H1 (cell line): ENCODE measurements around the gene LRRC45. TPM values are rescaled to one million over a fixed set of nuclear protein-coding genes. Genes with fewer than 3 reads are reported as not detected.

Source experiments
- CTCF ChIA-PET: fragments of 300-600 bp; sonication (Branson Sonifier 250); formaldehyde crosslinking; loops from one replicate; lab custom pipeline; 2021; ENCODE audit not compliant: partially characterized antibody; lab: Charles Lee
- POLR2A ChIA-PET: fragments of 300-600 bp; sonication (Branson Sonifier 250); formaldehyde crosslinking; loops from one replicate; lab custom pipeline; 2021; ENCODE audit warnings: inconsistent platforms; ENCODE audit not compliant: partially characterized antibody; lab: Charles Lee
- DNase-seq, 2 experiments: peaks; one replicate each; pipeline versions ENCODE4 v3.0.0 to v3.0.0-alpha.2; 2010 to 2022; ENCODE audit warnings: low spot score in 2 of 2, low read depth in 1 of 2, mixed read lengths in 1 of 2
- FAIRE-seq: peaks from 2 replicates; lab custom pipeline; 2011; peaks lifted over from hg19 to GRCh38; lab: Jason Lieb, UNC
- H2AFZ ChIP-seq: 2 replicates; pipeline ENCODE4 v1.8.1; 2012; ENCODE audit warnings: low read length, inconsistent platforms
- H2AK5ac ChIP-seq: 2 replicates; pipeline ENCODE4 v1.6.1; 2013; ENCODE audit warnings: low read depth, low read length
- H2BK120ac ChIP-seq: replicated peaks from 2 replicates; pipeline ENCODE3; 2013; ENCODE audit warnings: low read depth, low read length, inconsistent platforms
- H2BK12ac ChIP-seq: 2 replicates; pipeline ENCODE4 v1.6.1; 2013; ENCODE audit warnings: low read depth, low read length
- H2BK15ac ChIP-seq: 2 replicates; pipeline ENCODE4 v1.6.1; 2013; ENCODE audit warnings: low read length
- H2BK20ac ChIP-seq: 2 replicates; pipeline ENCODE4 v1.6.1; 2013; ENCODE audit warnings: low read length
- H2BK5ac ChIP-seq: 2 replicates; pipeline ENCODE4 v1.6.1; 2013; ENCODE audit warnings: low read depth, low read length
- H3K14ac ChIP-seq: 2 replicates; pipeline ENCODE4 v1.6.1; 2013; ENCODE audit warnings: inconsistent platforms; ENCODE audit not compliant: insufficient read length
- H3K18ac ChIP-seq: 2 replicates; pipeline ENCODE4 v1.6.1; 2013; ENCODE audit warnings: low read length; ENCODE audit errors: extremely low read depth
- H3K23ac ChIP-seq: 2 replicates; pipeline ENCODE4 v1.6.1; 2013; ENCODE audit warnings: inconsistent platforms; ENCODE audit not compliant: insufficient read length
- H3K23me2 ChIP-seq: 2 replicates; pipeline ENCODE4 v1.6.1; 2013; ENCODE audit warnings: low read depth, low read length
- H3K27ac ChIP-seq: 2 replicates; pipeline ENCODE4 v1.6.1; 2011; ENCODE audit warnings: low read depth, low read length, inconsistent platforms
- H3K27me3 ChIP-seq, 4 experiments: replicated peaks in 1 of 4; 1 replicate in 1 of 4; 2 replicates in 3 of 4; pipeline versions ENCODE4 v1.6.1 to v1.8.1; 2011 to 2013; ENCODE audit warnings: low read length in 3 of 4, mild to moderate bottlenecking in 3 of 4, inconsistent platforms in 2 of 4, mixed read lengths in 2 of 4, moderate library complexity in 1 of 4; ENCODE audit not compliant: control insufficient read depth in 3 of 4, insufficient read depth in 3 of 4; ENCODE audit errors: extremely low read depth in 1 of 4
- H3K36me3 ChIP-seq, 4 experiments: 2 replicates each; pipeline versions ENCODE4 v1.6.1 to v1.8.1; 2011 to 2013; ENCODE audit warnings: mild to moderate bottlenecking in 4 of 4, low read length in 3 of 4, moderate library complexity in 2 of 4, control low read depth in 1 of 4, inconsistent platforms in 1 of 4; ENCODE audit not compliant: insufficient read depth in 4 of 4, control insufficient read depth in 2 of 4
- H3K4ac ChIP-seq: replicated peaks from 2 replicates; pipeline ENCODE3; 2013; ENCODE audit warnings: low read length, low read depth, mixed read lengths, inconsistent platforms; ENCODE audit not compliant: insufficient read length
- H3K4me1 ChIP-seq, 4 experiments: replicated peaks in 1 of 4; 1 replicate in 1 of 4; 2 replicates in 3 of 4; pipeline versions ENCODE4 v1.6.1 to v1.8.1; 2011 to 2013; ENCODE audit warnings: low read length in 3 of 4, inconsistent platforms in 2 of 4, mixed read lengths in 1 of 4; ENCODE audit not compliant: insufficient read depth in 4 of 4, control insufficient read depth in 3 of 4
- H3K4me2 ChIP-seq, 2 experiments: 2 replicates each; pipeline versions ENCODE4 v1.6.1 to v1.8.1; 2011 to 2013; ENCODE audit warnings: low read depth in 2 of 2, low read length in 2 of 2, control low read depth in 1 of 2, inconsistent platforms in 1 of 2, mild to moderate bottlenecking in 1 of 2; ENCODE audit not compliant: insufficient read depth in 1 of 2
- H3K4me3 ChIP-seq, 4 experiments: fragments of 200-600, 300-600 bp in 1 of 4; sonication (generic), shearing (Covaris generic), sonication (Bioruptor Twin) in 1 of 4; 2 replicates each; pipeline versions ENCODE4 v1.5.1 to v1.8.1; 2011 to 2016; ENCODE audit warnings: low read length in 4 of 4, low read depth in 3 of 4, control low read depth in 2 of 4, inconsistent platforms in 2 of 4, mild to moderate bottlenecking in 2 of 4, mixed read lengths in 1 of 4, moderate library complexity in 1 of 4; ENCODE audit not compliant: insufficient read depth in 2 of 4; ENCODE audit errors: extremely low read depth in 1 of 4
- H3K56ac ChIP-seq: replicated peaks from 2 replicates; pipeline ENCODE3; 2013; ENCODE audit warnings: low read depth, mild to moderate bottlenecking, mixed read lengths, low read length, inconsistent platforms; ENCODE audit not compliant: insufficient read length
- H3K79me1 ChIP-seq: 2 replicates; pipeline ENCODE4 v1.6.1; 2013; ENCODE audit warnings: low read depth, low read length, control low read depth
- H3K79me2 ChIP-seq, 2 experiments: 2 replicates each; pipeline versions ENCODE4 v1.6.1 to v1.8.1; 2012 to 2013; ENCODE audit warnings: low read length in 2 of 2, mild to moderate bottlenecking in 2 of 2, inconsistent platforms in 1 of 2; ENCODE audit not compliant: insufficient read depth in 2 of 2, control insufficient read depth in 1 of 2
- H3K9ac ChIP-seq, 4 experiments: replicated peaks in 1 of 4; 1 replicate in 1 of 4; 2 replicates in 3 of 4; pipeline versions ENCODE4 v1.6.1 to v1.8.1; 2011 to 2013; ENCODE audit warnings: low read depth in 3 of 4, low read length in 3 of 4, control low read depth in 2 of 4, mild to moderate bottlenecking in 2 of 4, moderate library complexity in 2 of 4, inconsistent platforms in 1 of 4; ENCODE audit errors: extremely low read depth in 1 of 4
- H3K9me3 ChIP-seq, 2 experiments: 2 replicates each; pipeline versions ENCODE4 v1.6.1 to v1.8.1; 2012 to 2013; ENCODE audit warnings: mild to moderate bottlenecking in 2 of 2, moderate library complexity in 2 of 2, control low read depth in 1 of 2, inconsistent platforms in 1 of 2, low read depth in 1 of 2, low read length in 1 of 2, mixed read lengths in 1 of 2; ENCODE audit not compliant: insufficient read depth in 2 of 2
- H4K20me1 ChIP-seq, 2 experiments: replicated peaks in 1 of 2; 2 replicates each; pipeline versions ENCODE3 to v1.8.1; 2011 to 2013; ENCODE audit warnings: inconsistent platforms in 2 of 2, low read length in 2 of 2, mild to moderate bottlenecking in 1 of 2; ENCODE audit not compliant: insufficient read depth in 2 of 2, control insufficient read depth in 1 of 2
- H4K5ac ChIP-seq: 2 replicates; pipeline ENCODE4 v1.6.1; 2013; ENCODE audit warnings: low read length, low read depth, mixed read lengths, inconsistent platforms; ENCODE audit not compliant: insufficient read length
- H4K8ac ChIP-seq: 2 replicates; pipeline ENCODE4 v1.8.0; 2013; ENCODE audit warnings: mild to moderate bottlenecking, moderate library complexity, low read length, inconsistent platforms; ENCODE audit not compliant: insufficient read depth; ENCODE audit errors: extremely low read depth
- H4K91ac ChIP-seq: replicated peaks from 2 replicates; pipeline ENCODE3; 2013; ENCODE audit warnings: low read length, mixed read lengths, inconsistent platforms; ENCODE audit not compliant: insufficient read length
- CBX5 ChIP-seq: fragments of 300-800, 300-1000 bp; sonication (generic); IDR thresholded peaks from 2 replicates; pipeline ENCODE4 v1.7.1; 2016; ENCODE audit warnings: antibody characterized with exemption, low read length, low read depth
- RAD21 ChIP-seq, 2 experiments: IDR thresholded peaks in 1 of 2; conservative IDR thresholded peaks in 1 of 2; 2 replicates each; pipeline ENCODE4 v1.6.1; 2011; ENCODE audit warnings: low read depth in 2 of 2, low read length in 2 of 2, improper control_type of control experiment in 1 of 2, inconsistent platforms in 1 of 2, mild to moderate bottlenecking in 1 of 2, moderate library complexity in 1 of 2
- SP2 ChIP-seq: IDR thresholded peaks from 2 replicates; pipeline ENCODE4 v1.6.1; 2012; ENCODE audit warnings: mild to moderate bottlenecking, low read length, inconsistent platforms
- TAF7 ChIP-seq: optimal IDR thresholded peaks from 2 replicates; pipeline ENCODE3; 2011; ENCODE audit warnings: low read depth, mild to moderate bottlenecking, inconsistent platforms, low read length, moderate library complexity, borderline replicate concordance
- WGBS, 2 experiments: shearing (Covaris generic) in 1 of 2; methylation state at CpG; one replicate each; pipeline versions ENCODE4 v1.1.6 to v1.1.7; 2013 to 2015; ENCODE audit warnings: low lambda C conversion rate in 2 of 2, mixed read lengths in 2 of 2, inconsistent platforms in 1 of 2, low coverage in 1 of 2, missing lambda C conversion rate in 1 of 2; ENCODE audit not compliant: insufficient replicate concordance in 2 of 2, insufficient coverage in 1 of 2, insufficient read length in 1 of 2; ENCODE audit errors: extremely low coverage in 1 of 2, missing lambda C conversion rate in 1 of 2; 5-methylcytosine and 5-hydroxymethylcytosine counted together
- polyA plus RNA-seq, 7 experiments: library from polyadenylated mRNA; depleted of rRNA in 3 of 7; stranded (reverse) in 5 of 7; unstranded in 2 of 7; fragments of >200 nt in 5 of 7; fragments of 200-250 nt in 2 of 7; gene quantifications; 1 replicate in 5 of 7; 2 replicates in 1 of 7; 4 replicates in 1 of 7; pipeline versions ENCODE4 v1.2.1 to v1.2.3, GENCODE V29; 2011 to 2013; ENCODE audit warnings: missing spikeins in 2 of 7, mixed read lengths in 2 of 7
- total RNA-seq: library from RNA; stranded (reverse); fragmentation: NEBNext Ultra II Directional; extraction: Animal tissue kit (Norgen Biotek cat#: 25700); gene quantifications from 2 replicates; pipeline ENCODE4 v1.2.1, GENCODE V29; 2021
- TF ChIP-seq, protein P1 (sequence below): IDR thresholded peaks from 2 replicates; pipeline ENCODE4 v1.6.1; 2011; ENCODE audit warnings: low read depth, mild to moderate bottlenecking, low read length; ENCODE audit not compliant: insufficient read depth

The LRRC45 gene
- total and polyA plus RNA-seq, 2 of the 8 experiments (the other 6 are each of a cell fraction or from before 2014, with no cell fraction given): 11.5 to 29.0 TPM

DNA sequence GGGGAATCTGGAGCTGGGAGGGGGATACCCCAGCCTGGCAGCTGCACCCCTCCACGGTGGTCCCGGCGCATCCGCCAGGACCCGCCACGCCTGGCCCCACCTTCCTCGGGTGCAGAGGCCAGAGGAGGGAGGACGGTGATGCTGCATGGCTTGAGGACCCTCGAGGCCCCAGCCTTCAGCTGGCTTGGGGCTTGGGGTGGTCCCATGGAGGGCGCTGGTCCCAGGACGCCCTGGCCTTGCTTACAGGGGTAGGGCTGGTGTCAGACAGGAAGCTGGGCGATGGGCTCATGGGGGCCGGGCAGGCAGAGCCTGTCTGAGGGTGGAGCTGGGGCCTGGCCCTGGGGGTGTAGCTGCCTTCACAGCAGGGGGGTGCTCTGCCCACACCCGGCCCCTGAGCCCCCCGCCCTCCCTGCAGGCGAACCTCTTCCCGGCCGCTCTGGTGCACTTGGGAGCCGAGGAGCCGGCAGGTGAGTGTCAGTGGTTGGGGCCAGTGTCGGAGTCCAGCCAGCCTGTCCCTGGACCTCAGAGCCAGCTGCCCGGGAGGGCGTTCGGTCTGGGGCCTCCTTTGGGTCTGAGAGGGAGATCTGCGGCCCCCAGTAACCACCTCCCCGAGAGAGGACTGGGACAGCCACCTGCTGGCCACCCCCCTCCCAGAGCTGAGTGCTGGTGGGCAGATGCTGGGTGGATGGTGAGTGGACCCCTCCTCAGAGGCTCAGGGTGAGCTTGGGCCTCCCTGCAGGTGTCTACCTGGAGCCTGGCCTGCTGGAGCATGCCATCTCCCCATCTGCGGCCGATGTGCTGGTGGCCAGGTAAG, 6.8 kb upstream of the LRRC45 start:
- no peak overlapping the region for H3K27ac ChIP-seq

More for the DNA sequence above, 6.8 kb upstream of the LRRC45 start:
- Histone ChIP-seq H3K23ac (no peak overlapping the region), H3K27me3 (no peaks in the 10 kb centered on the region), H4K20me1 (peaks cover 9 to 18% of the 10 kb centered on the region in 2 experiments), H2AK5ac (no peak overlapping the region), H2BK15ac (no peak overlapping the region), H3K79me2 (0 out of 4 replicates have a peak, but pooled peaks cover 0 to under 1% of the 10 kb centered on the region in 2 experiments), H2BK120ac (no peak overlapping the region), H3K4me3 (no peak overlapping the region), H4K91ac (no peak overlapping the region), H3K4me1 (peaks cover 0 to under 1% (median 0%) of the 10 kb centered on the region in 4 experiments; a peak in 2 of 7 replicates), H4K8ac (peak overlapping the region; percentile 65), H3K18ac (no peak overlapping the region), H2BK12ac (no peak overlapping the region), H4K5ac (no peak overlapping the region), H3K79me1 (no peaks in the 10 kb centered on the region), H2BK5ac (no peak overlapping the region; the same call in 1 of the 2 replicates), H3K14ac (no peak overlapping the region), H3K9ac (no peak overlapping the region), H3K4me2 (no peak overlapping the region), H3K23me2 (no peaks in the 10 kb centered on the region), H3K36me3 (no peaks in the 10 kb centered on the region; a peak in 2 of 8 replicates), H3K4ac (no peak overlapping the region), H3K9me3 (no peaks in the 10 kb centered on the region), H3K56ac (no peak overlapping the region), H2BK20ac (no peak overlapping the region), H2AFZ (no peak overlapping the region)
- TF ChIP-seq, protein P1, sequence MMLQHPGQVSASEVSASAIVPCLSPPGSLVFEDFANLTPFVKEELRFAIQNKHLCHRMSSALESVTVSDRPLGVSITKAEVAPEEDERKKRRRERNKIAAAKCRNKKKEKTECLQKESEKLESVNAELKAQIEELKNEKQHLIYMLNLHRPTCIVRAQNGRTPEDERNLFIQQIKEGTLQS: no peak
- TF ChIP-seq CBX5: no peak
- no peak for TF ChIP-seq TAF7
- no peak for TF ChIP-seq SP2
- no peak for TF ChIP-seq RAD21 (IDR thresholded peaks at IDR 0.05 in 1 of 2, conservative IDR thresholded peaks at IDR 0.05 in 1 of 2; ENCODE audit: low read depth in 2 of 2, low read length in 2 of 2)
- FAIRE-seq (no peak), DNase-seq (no peak)
- POLR2A ChIA-PET: interaction anchor here (0.7 to 2.2 kb wide), 10 partner anchors 8 to 127 kb away, joined by 3 to 9 read pairs (median 4); partner anchors contain the start of gene FASN
- 88% methylated on average over 20 of the region's 28 CpGs; no CpG with 5 or more reads in 1 of the 2 experiments for WGBS, 2 experiments
- CTCF ChIA-PET: interaction anchor here (1.1 to 2.7 kb wide), 6 partner anchors 11 to 146 kb away, joined by 3 to 20 read pairs (median 5); partner anchors contain the start of gene RAC3
